Fibroblast of peridontal ligament (primary cell): ENCODE measurements around the gene COG1.
"Not testable (repeated sequence)": the region's sequence is repeated elsewhere in the genome, so short reads cannot be mapped to it uniquely, and the experiment has no call there.

Source experiments
- DNase-seq: peaks from one replicate; pipeline ENCODE4 v3.0.0-alpha.2; 2010; ENCODE audit errors: extremely low read depth

Gene COG1

GRCh38 chr17:73192894-73193701 is at the start of gene COG1:
Gene COG1 (plus strand): TSS chr17:73193055. CDS start chr17:73193070, 15 bp downstream.
- DNase-seq: peak; percentile 78

DNA sequence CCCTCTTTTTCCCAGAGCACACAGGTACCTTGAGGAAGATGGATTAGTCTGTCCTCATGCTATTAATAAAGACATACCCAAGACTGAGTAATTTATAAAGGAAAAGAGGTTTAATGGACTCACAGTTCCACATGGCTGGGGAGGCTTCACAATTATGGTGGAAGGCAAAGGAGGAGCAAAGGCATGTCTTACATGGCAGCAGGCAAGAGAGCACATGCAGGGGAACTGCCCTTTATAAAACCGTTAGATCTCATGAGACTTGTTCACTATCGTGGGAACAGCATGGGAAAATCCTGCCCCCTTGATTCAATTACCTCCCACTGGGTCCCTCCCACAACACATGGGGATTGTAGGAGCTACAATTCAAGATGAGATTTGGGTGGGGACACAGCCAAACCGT is 48.6 kb upstream of the COG1 start:
- not testable (repeated sequence) for DNase-seq

DNA sequence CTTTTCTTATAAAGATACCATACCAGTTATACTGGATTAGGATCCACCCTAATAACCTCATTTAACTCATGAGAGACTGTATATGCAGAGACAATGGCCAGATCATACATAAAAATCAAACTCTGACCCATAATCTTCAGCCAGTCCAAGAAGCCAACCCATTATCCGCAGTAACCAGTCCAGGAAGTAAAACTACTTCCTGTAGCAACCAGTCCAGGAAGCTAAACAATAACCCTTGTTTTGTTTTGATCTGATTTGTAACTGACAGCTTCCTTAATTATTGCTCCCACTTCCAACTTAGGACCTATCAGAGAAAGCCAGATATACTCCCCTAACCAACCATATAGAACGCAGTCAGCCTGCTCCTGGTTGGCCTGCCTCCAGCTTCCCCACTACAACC is 47.2 kb upstream of the COG1 start:
- DNase-seq: no peak

GRCh38 chr17:73147791-73148190 is 45.1 kb upstream of the COG1 start:
- not testable (repeated sequence) for DNase-seq

GRCh38 chr17:73148540-73149334 is 44.1 kb upstream of the COG1 start:
- DNase-seq: no peak

- not testable (repeated sequence) for DNase-seq
Observed at GRCh38 chr17:73150622-73151300, 42.1 kb upstream of the COG1 start.

DNA sequence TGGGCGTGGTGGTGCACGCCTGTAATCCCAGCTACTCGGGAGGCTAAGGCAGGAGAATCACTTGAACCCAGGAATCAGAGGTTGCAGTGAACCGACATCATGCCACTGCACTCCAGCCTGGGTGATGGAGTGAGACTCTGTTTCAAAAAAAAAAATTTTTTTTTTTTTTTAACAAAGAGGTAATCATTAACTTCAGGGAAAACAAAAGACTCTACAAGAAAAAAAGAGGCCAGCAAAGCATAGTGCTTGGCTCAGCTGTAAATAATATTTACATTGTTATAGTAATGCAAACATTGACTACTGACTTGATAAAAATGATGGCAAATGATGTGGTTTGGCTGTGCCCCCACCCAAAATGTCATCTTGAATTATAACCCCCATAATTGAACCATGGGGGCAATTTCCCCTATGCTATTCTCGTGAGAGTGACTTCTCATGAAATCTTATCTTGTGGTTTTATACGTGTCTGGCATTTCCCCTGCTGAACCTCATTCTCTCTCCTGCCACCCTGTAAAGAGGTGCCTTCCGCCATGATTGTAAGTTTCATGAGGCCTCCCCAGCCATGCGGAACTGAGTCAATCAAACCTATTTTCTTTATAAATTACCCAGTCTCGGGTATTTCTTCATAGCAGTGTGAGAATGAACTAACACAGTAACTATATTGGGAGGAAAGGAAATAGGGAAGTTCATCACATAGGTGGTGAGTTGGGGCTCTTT is 40.8 kb upstream of the COG1 start:
- no peak for DNase-seq

DNA sequence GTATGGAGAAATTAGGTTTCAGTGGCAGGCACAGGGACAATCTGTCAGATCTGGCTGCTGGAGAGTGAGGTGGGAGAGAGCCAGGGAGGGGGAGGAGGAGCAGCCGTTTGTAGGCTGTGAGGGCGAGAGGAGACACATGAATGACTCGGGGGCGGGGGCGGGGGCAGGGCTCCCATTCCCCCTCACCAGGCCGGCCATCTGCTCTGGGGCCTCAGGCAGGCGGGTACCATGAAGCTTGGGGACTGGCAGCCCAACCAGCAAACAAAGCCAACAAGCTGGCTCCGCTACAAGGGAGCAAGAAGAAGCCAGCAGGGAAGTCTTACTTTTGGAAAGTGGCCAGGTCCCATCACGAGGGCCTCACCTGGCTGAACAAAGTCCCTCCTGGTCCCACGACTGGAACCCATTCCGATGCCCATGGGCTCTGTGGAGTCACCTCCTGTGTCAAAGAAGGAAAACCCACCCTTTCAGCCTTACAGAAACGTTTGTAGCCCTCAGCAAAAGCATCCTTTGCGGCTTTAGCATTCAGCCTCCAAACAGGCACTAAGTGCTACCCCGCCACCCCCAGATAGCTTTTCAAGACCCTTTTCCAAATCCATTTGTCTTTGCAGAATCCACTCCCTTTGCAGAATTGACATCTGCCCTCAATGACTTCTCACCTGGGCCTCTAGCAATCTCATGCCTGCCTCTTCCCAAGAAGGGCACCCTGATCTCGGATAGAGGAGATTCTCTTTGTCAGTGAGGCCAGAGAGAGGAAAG is 37.3 kb upstream of the COG1 start:
- no peak for DNase-seq

DNA sequence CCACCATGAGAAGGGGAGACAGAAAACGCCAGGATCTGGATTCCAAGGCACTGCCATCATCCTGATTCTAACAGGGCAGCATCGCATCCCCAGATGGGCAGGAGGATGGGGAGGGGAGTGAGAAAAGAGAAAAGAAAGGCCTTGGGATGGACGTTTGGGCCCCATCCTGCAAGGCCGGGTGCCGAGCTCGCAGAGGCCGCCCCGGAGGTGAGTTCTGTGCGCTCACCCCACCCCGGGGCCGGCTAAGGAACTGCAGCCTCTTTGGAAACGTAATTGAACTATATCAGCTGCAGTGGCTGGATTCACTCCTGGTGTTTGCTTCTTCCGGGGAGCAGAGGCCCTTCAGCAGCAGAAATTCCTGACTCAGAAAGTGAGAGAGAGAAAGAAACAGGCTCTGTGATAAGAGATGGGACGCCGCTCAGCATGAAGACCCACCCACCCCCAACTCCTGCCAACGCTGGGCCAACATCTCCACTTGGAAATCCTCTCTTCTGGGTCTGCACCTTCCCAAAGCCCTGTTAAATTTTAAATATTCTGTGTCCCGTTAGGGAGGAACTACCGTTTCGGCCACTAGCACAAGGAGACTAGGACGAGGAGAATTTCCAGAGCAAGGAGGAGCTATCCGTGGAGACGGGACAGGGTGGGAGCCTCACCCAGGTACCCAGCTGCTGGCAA is 36.6 kb upstream of the COG1 start:
- peak; percentile 58 for DNase-seq

- no peak for DNase-seq
Observed at GRCh38 chr17:73156887-73157520, 35.9 kb upstream of the COG1 start.

GRCh38 chr17:73157521-73157890 is 35.3 kb upstream of the COG1 start:
- DNase-seq: no peak

DNA sequence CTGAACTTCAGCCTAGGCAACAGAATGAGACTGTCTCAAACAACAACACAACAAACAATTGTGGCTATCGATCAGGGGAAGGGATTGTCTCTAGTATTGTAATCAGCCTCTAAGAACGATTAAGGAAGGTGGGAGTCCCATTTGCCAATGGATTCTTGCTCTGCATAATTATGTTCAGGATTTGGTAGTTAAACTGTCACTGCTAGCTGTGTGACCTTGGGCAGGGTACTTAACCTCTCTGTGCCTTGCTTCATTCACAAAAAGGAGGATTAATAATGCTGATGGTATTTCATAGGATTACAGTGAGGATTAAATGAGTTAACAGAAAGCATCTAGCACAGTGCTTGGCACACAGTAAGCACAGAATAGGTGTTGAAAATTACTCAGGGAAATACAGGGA is 34.7 kb upstream of the COG1 start:
- DNase-seq: no peak

GRCh38 chr17:73160980-73161630 is 31.8 kb upstream of the COG1 start:
- no peak for DNase-seq

DNA sequence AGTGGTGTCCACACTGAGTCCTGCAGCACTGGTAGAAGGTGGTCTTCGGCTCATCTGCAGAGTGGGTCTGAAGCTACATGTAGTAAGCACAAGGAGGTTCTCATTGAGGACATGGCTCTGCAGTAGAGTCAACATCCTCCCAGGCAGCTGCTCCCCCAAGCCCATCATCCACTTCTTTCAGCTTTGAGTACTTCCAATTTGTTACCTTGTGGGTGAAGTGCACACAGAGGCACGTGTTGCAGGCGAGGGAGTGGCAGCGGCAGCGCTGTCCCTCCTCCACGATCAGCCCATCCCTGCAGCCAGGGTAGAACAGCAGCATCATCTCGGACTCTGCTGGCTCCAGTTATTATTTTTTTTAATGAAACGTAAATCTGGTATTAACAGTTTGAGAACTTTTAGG is 29.8 kb upstream of the COG1 start:
- DNase-seq: no peak

- no peak for DNase-seq
Observed at GRCh38 chr17:73165616-73166404, 27.0 kb upstream of the COG1 start.

DNA sequence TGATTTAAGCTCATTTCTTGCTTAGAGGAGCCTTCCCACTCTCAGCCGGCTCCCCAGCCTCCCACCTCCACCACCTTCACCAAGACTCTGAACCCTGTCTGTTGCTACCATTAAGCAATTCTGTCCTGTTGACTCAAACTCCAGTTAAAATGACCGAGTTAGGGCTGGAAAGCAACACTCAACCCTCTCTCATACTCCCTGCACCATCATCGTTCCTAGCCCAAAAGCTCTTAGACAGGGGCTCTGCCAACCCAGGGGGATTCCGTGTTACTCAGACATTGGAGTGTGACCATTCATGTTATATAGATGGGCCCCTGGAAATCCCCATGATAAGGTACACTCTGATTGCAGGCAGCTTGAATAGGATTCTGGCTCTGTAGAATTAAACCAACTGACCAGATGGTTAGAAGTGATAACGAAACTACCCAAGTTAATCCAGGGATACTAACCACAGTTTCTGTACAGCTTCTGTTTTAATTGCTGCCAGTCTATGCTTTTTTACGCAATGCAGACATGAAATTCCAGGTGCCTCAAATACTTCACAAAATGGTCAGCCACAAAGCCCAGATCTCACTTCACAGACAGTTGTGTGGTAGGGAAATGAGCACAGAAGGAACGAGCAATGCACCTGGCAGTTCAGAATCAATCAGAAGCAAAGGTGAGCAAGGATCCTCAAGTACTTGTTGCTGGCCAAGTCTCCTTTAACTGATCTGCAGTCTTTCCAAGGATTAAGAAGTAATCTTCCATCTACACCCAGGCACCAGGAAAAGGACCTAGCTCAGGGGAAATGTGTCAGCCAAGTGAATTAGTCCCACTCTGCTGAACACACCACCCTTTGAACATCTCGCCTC is 25.9 kb upstream of the COG1 start:
- no peak for DNase-seq

GRCh38 chr17:73168667-73169066 is 24.2 kb upstream of the COG1 start:
- DNase-seq: no peak

- no peak for DNase-seq
Observed at GRCh38 chr17:73170324-73170723, 22.5 kb upstream of the COG1 start.
